HAP-1 (cell line): ENCODE results near the gene SNX10.

Experiments used
- DNase-seq, 2 experiments: peaks; one replicate each; pipeline ENCODE4 v3.0.0-alpha.2; 2016 to 2020; ENCODE audit warnings: low spot score in 2 of 2
- H3K27me3 ChIP-seq: fragments of 250-450 bp; sonication (Bioruptor Pico); 2 replicates; pipeline ENCODE4 v1.5.1; 2020; ENCODE audit warnings: low read depth, mild to moderate bottlenecking, moderate library complexity
- H3K36me3 ChIP-seq: fragments of 250-450 bp; sonication (Bioruptor Pico); replicated peaks from 2 replicates; pipeline ENCODE4 v1.5.1; 2020; ENCODE audit warnings: mild to moderate bottlenecking
- H3K4me1 ChIP-seq: fragments of 250-450 bp; sonication (Bioruptor Pico); 2 replicates; pipeline ENCODE4 v1.5.1; 2020; ENCODE audit warnings: mild to moderate bottlenecking
- H3K4me3 ChIP-seq: fragments of 250-450 bp; sonication (Bioruptor Pico); 2 replicates; pipeline ENCODE4 v1.5.1; 2020; ENCODE audit warnings: mild to moderate bottlenecking, moderate library complexity
- H3K9me3 ChIP-seq: fragments of 250-450 bp; sonication (Bioruptor Pico); 2 replicates; pipeline ENCODE4 v1.5.1; 2020; ENCODE audit warnings: mild to moderate bottlenecking, moderate library complexity
- in situ Hi-C: fragments of 300-500 bp; cut with MboI; formaldehyde crosslinking; loops from 3 replicates; pipeline ENCODE4 v1.14.3; 2020; ENCODE audit warnings: low sequenced_read_pairs, inconsistent platforms, mixed read lengths

The SNX10 gene

GRCh38 chr7:26372704-26373103 is 81.0 kb downstream of the SNX10 start:
- no peaks in the 10 kb centered on the region for H3K27me3 ChIP-seq
- peaks cover 7% of the 10 kb centered on the region for H3K4me1 ChIP-seq
- H3K36me3 ChIP-seq = no peaks in the 10 kb centered on the region
- in situ Hi-C loops = no loop called here
- no peak for DNase-seq
- no peaks in the 10 kb centered on the region for H3K9me3 ChIP-seq
- H3K4me3 ChIP-seq = no peak overlapping the region

GRCh38 chr7:26374647-26375373 is 83.1 kb downstream of the SNX10 start:
- in situ Hi-C loops = no loop called here
- DNase-seq = no peak
- no peak overlapping the region for H3K4me3 ChIP-seq

GRCh38 chr7:26375726-26376174 is 84.1 kb downstream of the SNX10 start:
- no peaks in the 10 kb centered on the region for H3K36me3 ChIP-seq
- in situ Hi-C loops = no loop called here
- H3K4me1 ChIP-seq = peaks cover 7% of the 10 kb centered on the region
- H3K27me3 ChIP-seq = no peaks in the 10 kb centered on the region; the same call in 1 of the 2 replicates
- no peaks in the 10 kb centered on the region for H3K9me3 ChIP-seq
- DNase-seq = peak in 1 of 2 experiments; percentile 42
- H3K4me3 ChIP-seq = peak overlapping the region; percentile 49

More at GRCh38 chr7:26374647-26375373, 83.1 kb downstream of the SNX10 start:
- no peaks in the 10 kb centered on the region for H3K9me3 ChIP-seq
- no peaks in the 10 kb centered on the region for H3K36me3 ChIP-seq
- H3K27me3 ChIP-seq = no peaks in the 10 kb centered on the region; the same call in 1 of the 2 replicates
- peaks cover 7% of the 10 kb centered on the region for H3K4me1 ChIP-seq

- peaks cover 7% of the 10 kb centered on the region for H3K4me1 ChIP-seq
- peak; percentile 30 to 81 for DNase-seq
- no peaks in the 10 kb centered on the region; the same call in none of the 2 replicates for H3K27me3 ChIP-seq
- peak overlapping the region; percentile 49 for H3K4me3 ChIP-seq
- H3K36me3 ChIP-seq = no peaks in the 10 kb centered on the region
- H3K9me3 ChIP-seq = no peaks in the 10 kb centered on the region
- in situ Hi-C loops = no loop called here
Measured at GRCh38 chr7:26376175-26376917, 84.7 kb downstream of the SNX10 start.

- Histone ChIP-seq H3K36me3 (no peaks in the 10 kb centered on the region), H3K27me3 (no peaks in the 10 kb centered on the region; the same call in none of the 2 replicates), H3K4me1 (peaks cover 7% of the 10 kb centered on the region), H3K4me3 (no peak overlapping the region), H3K9me3 (no peaks in the 10 kb centered on the region)
- in situ Hi-C loops = no loop called here
- DNase-seq = no peak
Measured at GRCh38 chr7:26378016-26378415, 86.4 kb downstream of the SNX10 start.

- H3K4me3 ChIP-seq = no peak overlapping the region
- H3K36me3 ChIP-seq = no peaks in the 10 kb centered on the region
- H3K9me3 ChIP-seq = no peaks in the 10 kb centered on the region
- no peak for DNase-seq
- no peaks in the 10 kb centered on the region; the same call in none of the 2 replicates for H3K27me3 ChIP-seq
- in situ Hi-C loops = no loop called here
- peaks cover 7% of the 10 kb centered on the region for H3K4me1 ChIP-seq
Measured at GRCh38 chr7:26379711-26380110, 88.0 kb downstream of the SNX10 start.

GRCh38 chr7:26381476-26382353 is 90.1 kb downstream of the SNX10 start:
- DNase-seq = no peak
- Histone ChIP-seq H3K27me3 (peaks cover 3% of the 10 kb centered on the region), H3K4me3 (no peak overlapping the region), H3K4me1 (peaks cover 3% of the 10 kb centered on the region; the same call in 1 of the 2 replicates), H3K36me3 (no peaks in the 10 kb centered on the region), H3K9me3 (no peaks in the 10 kb centered on the region)
- in situ Hi-C loops = no loop called here

- H3K36me3 ChIP-seq = no peaks in the 10 kb centered on the region
- no peaks in the 10 kb centered on the region for H3K4me1 ChIP-seq
- in situ Hi-C loops = no loop called here
- no peak for DNase-seq
- H3K27me3 ChIP-seq = peaks cover 27% of the 10 kb centered on the region
- H3K9me3 ChIP-seq = no peaks in the 10 kb centered on the region
- H3K4me3 ChIP-seq = no peak overlapping the region
Measured at GRCh38 chr7:26385240-26385639, 93.6 kb downstream of the SNX10 start.

GRCh38 chr7:26387731-26388130 is 96.1 kb downstream of the SNX10 start:
- H3K9me3 ChIP-seq = no peaks in the 10 kb centered on the region
- H3K36me3 ChIP-seq = no peaks in the 10 kb centered on the region
- peaks cover 42% of the 10 kb centered on the region for H3K27me3 ChIP-seq
- H3K4me1 ChIP-seq = no peaks in the 10 kb centered on the region
- in situ Hi-C loops = no loop called here
- no peak overlapping the region for H3K4me3 ChIP-seq
- no peak for DNase-seq

GRCh38 chr7:26388256-26388655 is 96.6 kb downstream of the SNX10 start:
- no peak for DNase-seq
- Histone ChIP-seq H3K9me3 (no peaks in the 10 kb centered on the region), H3K4me3 (no peak overlapping the region), H3K36me3 (no peaks in the 10 kb centered on the region), H3K4me1 (no peaks in the 10 kb centered on the region), H3K27me3 (peaks cover 43% of the 10 kb centered on the region)
- in situ Hi-C loops = no loop called here

GRCh38 chr7:26390016-26390415 is 98.4 kb downstream of the SNX10 start:
- Histone ChIP-seq H3K36me3 (no peaks in the 10 kb centered on the region), H3K27me3 (peaks cover 43% of the 10 kb centered on the region), H3K9me3 (no peaks in the 10 kb centered on the region), H3K4me1 (no peaks in the 10 kb centered on the region), H3K4me3 (no peak overlapping the region)
- no peak for DNase-seq
- in situ Hi-C loops = no loop called here

- Histone ChIP-seq H3K27me3 (peaks cover 28% of the 10 kb centered on the region), H3K4me1 (peaks cover 6% of the 10 kb centered on the region; the same call in 1 of the 2 replicates), H3K4me3 (no peak overlapping the region), H3K9me3 (no peaks in the 10 kb centered on the region), H3K36me3 (no peaks in the 10 kb centered on the region)
- no peak for DNase-seq
- in situ Hi-C loops = no loop called here
Measured at GRCh38 chr7:26393818-26394217, 102.2 kb downstream of the SNX10 start.

- Histone ChIP-seq H3K27me3 (peaks cover 5% of the 10 kb centered on the region), H3K4me1 (peaks cover 16% of the 10 kb centered on the region), H3K36me3 (no peaks in the 10 kb centered on the region), H3K4me3 (no peak overlapping the region), H3K9me3 (no peaks in the 10 kb centered on the region)
- DNase-seq = peak in 1 of 2 experiments; percentile 10
- in situ Hi-C loops = no loop called here
Measured at GRCh38 chr7:26397332-26397731, 105.7 kb downstream of the SNX10 start.
